ENCODE results near the gene EIF2B2.

Gene EIF2B2

DNA sequence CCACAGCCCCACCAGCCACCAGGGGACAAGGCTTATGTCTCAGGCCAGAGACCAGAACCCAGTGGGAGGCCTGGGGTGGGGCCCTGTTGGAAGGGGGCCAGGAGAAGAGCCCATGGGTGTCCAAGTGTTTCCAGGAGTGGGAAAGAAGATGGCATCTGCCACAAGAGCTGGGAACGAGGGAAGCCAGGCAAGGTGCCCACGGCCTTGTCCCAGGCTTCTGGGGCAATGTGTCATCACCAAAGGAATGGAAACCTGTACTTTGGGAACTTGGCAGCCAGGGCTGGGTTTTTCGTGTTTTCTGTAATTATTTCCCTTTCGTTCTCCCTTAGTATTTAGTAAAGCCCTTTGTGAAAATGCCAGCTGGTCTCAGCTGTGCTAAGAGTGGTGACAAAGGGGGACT lies 42.0 kb upstream of the EIF2B2 start:
- Histone ChIP-seq H4K8ac (ENCODE audit: low read length) (no peak overlapping the region), H3K4me1 (ENCODE audit: control insufficient read depth, insufficient read depth, low read depth, low read length) (peaks cover 4% of the 10 kb centered on the region), H3K4me3 (ENCODE audit: insufficient read depth in 1 of 2, low read depth in 1 of 2, low read length in 2 of 2) (no peak overlapping the region), H3K36me3 (ENCODE audit: control insufficient read depth in 1 of 2, insufficient read depth in 2 of 2, low read depth in 1 of 2, low read length in 2 of 2) (no peaks in the 10 kb centered on the region), H3K4ac (ENCODE audit: low read depth in 1 of 2, low read length in 2 of 2) (no peak overlapping the region), H4K91ac (ENCODE audit: low read length) (no peak overlapping the region), H2AFZ (ENCODE audit: low read depth, low read length) (no peak overlapping the region), H3K18ac (ENCODE audit: low read depth in 1 of 2, low read length in 2 of 2) (no peak overlapping the region), H2BK120ac (ENCODE audit: low read depth, low read length) (no peak overlapping the region), H3K27me3 (ENCODE audit: control insufficient read depth in 1 of 2, insufficient read depth in 1 of 2, low read length in 2 of 2) (peaks cover 0 to 4% of the 10 kb centered on the region in 2 experiments), H3K9ac (ENCODE audit: low read length) (no peak overlapping the region), H2AK5ac (ENCODE audit: low read length, severe bottlenecking) (no peak overlapping the region), H2BK5ac (ENCODE audit: low read depth, low read length, poor library complexity, severe bottlenecking) (no peak overlapping the region), H2BK12ac (ENCODE audit: low read length in 2 of 2) (no peak overlapping the region), H3K23ac (ENCODE audit: low read length in 2 of 2) (no peak overlapping the region), H3K14ac (ENCODE audit: low read length in 2 of 2) (no peak overlapping the region), H3K4me2 (ENCODE audit: low read length, poor library complexity, severe bottlenecking) (no peak overlapping the region), H3K79me1 (replicated peaks; ENCODE audit: low read length, poor library complexity, severe bottlenecking) (no peaks in the 10 kb centered on the region), H3K27ac (ENCODE audit: low read length, poor library complexity, severe bottlenecking) (no peak overlapping the region), H3K9me3 (ENCODE audit: control insufficient read depth, low read length) (no peaks in the 10 kb centered on the region), H2BK15ac (ENCODE audit: low read depth, poor library complexity, severe bottlenecking) (no peak overlapping the region)
- no peak for DNase-seq
- 95% methylated on average over 4 of the region's 4 CpGs for WGBS

DNA sequence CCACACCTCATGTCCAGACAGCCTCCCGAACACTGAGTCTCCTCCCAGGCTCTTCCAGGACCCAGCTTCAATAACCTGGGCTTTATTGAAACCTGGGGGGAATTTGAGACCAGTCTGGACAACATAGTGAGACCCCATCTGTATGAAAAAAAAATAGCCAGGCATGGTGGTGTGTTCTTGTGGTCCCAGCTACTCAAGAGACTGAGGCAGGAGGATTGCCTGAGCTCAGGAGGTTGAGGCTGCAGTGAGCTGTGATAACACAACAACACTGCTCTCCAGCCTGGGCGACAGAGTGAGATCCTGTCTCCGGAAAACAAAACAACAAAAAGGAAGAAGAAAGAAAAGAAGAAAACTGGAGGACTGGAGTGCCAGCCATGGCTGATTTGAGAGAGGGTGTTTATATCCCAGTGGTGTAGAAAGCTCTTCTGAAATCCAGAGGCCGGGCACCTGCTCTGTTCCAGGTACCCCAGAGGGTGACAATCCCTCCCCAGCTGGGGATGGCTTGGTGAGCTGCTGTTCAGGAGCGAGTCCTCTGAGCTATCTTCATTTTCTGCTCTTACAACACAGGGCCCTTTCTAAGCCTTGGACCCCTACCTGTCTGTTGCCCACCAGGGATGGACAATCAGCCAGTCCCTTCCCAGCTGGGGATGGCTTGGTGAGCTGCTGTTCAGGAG lies 41.3 kb upstream of the EIF2B2 start:
- no peak overlapping the region for H3K27ac ChIP-seq (ENCODE audit: low read length, poor library complexity, severe bottlenecking)
- H2BK120ac ChIP-seq (ENCODE audit: low read depth, low read length), result no peak overlapping the region
- no peaks in the 10 kb centered on the region for H3K9me3 ChIP-seq (ENCODE audit: control insufficient read depth, low read length)
- no peaks in the 10 kb centered on the region for H3K79me1 ChIP-seq (replicated peaks; ENCODE audit: low read length, poor library complexity, severe bottlenecking)
- H3K27me3 ChIP-seq (ENCODE audit: control insufficient read depth in 1 of 2, insufficient read depth in 1 of 2, low read length in 2 of 2), result peaks cover 0 to 4% of the 10 kb centered on the region in 2 experiments
- H3K4me3 ChIP-seq (ENCODE audit: insufficient read depth in 1 of 2, low read depth in 1 of 2, low read length in 2 of 2), result no peak overlapping the region
- no peak overlapping the region for H3K23ac ChIP-seq (ENCODE audit: low read length in 2 of 2)
- H3K4me2 ChIP-seq (ENCODE audit: low read length, poor library complexity, severe bottlenecking), result no peak overlapping the region
- H3K36me3 ChIP-seq (ENCODE audit: control insufficient read depth in 1 of 2, insufficient read depth in 2 of 2, low read depth in 1 of 2, low read length in 2 of 2), result no peaks in the 10 kb centered on the region
- DNase-seq, result no peak
- WGBS, result 87% methylated on average over 4 of the region's 5 CpGs
- no peak overlapping the region for H2BK15ac ChIP-seq (ENCODE audit: low read depth, poor library complexity, severe bottlenecking)
- H2BK12ac ChIP-seq (ENCODE audit: low read length in 2 of 2), result no peak overlapping the region
- no peak overlapping the region for H2AFZ ChIP-seq (ENCODE audit: low read depth, low read length)
- no peak overlapping the region for H2AK5ac ChIP-seq (ENCODE audit: low read length, severe bottlenecking)
- H3K9ac ChIP-seq (ENCODE audit: low read length), result no peak overlapping the region
- H2BK5ac ChIP-seq (ENCODE audit: low read depth, low read length, poor library complexity, severe bottlenecking), result no peak overlapping the region
- H4K91ac ChIP-seq (ENCODE audit: low read length), result no peak overlapping the region
- no peak overlapping the region for H3K4ac ChIP-seq (ENCODE audit: low read depth in 1 of 2, low read length in 2 of 2)
- no peaks in the 10 kb centered on the region for H3K4me1 ChIP-seq (ENCODE audit: control insufficient read depth, insufficient read depth, low read depth, low read length)
- H4K8ac ChIP-seq (ENCODE audit: low read length), result no peak overlapping the region
- no peak overlapping the region for H3K18ac ChIP-seq (ENCODE audit: low read depth in 1 of 2, low read length in 2 of 2)
- no peak overlapping the region for H3K14ac ChIP-seq (ENCODE audit: low read length in 2 of 2)

DNA sequence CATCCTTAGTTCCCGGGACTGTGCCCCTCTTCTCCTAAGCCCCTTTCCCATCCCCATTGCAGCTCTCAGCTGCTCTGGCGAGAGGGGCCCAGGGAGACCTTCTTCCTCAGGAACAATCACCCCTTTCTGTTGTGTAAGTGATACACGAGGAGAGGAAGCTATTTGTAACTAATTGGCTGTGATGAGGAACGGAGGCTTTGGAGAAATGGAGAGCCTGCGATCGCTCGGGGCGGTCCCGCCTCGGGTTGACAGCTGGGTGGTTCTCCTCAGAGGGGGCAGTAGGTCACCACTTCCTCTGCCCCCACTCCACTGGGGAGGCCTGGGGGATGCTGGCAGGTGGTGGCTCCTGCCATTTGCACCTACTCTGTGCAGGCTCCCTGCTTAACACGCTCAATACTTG lies 40.7 kb upstream of the EIF2B2 start:
- Histone ChIP-seq H2AK5ac (ENCODE audit: low read length, severe bottlenecking) (no peak overlapping the region), H4K8ac (ENCODE audit: low read length) (no peak overlapping the region), H3K14ac (ENCODE audit: low read length in 2 of 2) (no peak overlapping the region), H2BK12ac (ENCODE audit: low read length in 2 of 2) (no peak overlapping the region), H3K36me3 (ENCODE audit: control insufficient read depth in 1 of 2, insufficient read depth in 2 of 2, low read depth in 1 of 2, low read length in 2 of 2) (no peaks in the 10 kb centered on the region), H2BK15ac (ENCODE audit: low read depth, poor library complexity, severe bottlenecking) (peak overlapping the region; percentile 60), H3K18ac (ENCODE audit: low read depth in 1 of 2, low read length in 2 of 2) (no peak overlapping the region), H3K9me3 (ENCODE audit: control insufficient read depth, low read length) (no peaks in the 10 kb centered on the region), H3K4ac (ENCODE audit: low read depth in 1 of 2, low read length in 2 of 2) (no peak overlapping the region), H3K79me1 (replicated peaks; ENCODE audit: low read length, poor library complexity, severe bottlenecking) (no peaks in the 10 kb centered on the region), H3K27ac (ENCODE audit: low read length, poor library complexity, severe bottlenecking) (no peak overlapping the region), H2AFZ (ENCODE audit: low read depth, low read length) (no peak overlapping the region), H3K23ac (ENCODE audit: low read length in 2 of 2) (no peak overlapping the region), H3K4me2 (ENCODE audit: low read length, poor library complexity, severe bottlenecking) (no peak overlapping the region), H2BK5ac (ENCODE audit: low read depth, low read length, poor library complexity, severe bottlenecking) (no peak overlapping the region), H4K91ac (ENCODE audit: low read length) (no peak overlapping the region), H3K4me3 (ENCODE audit: insufficient read depth in 1 of 2, low read depth in 1 of 2, low read length in 2 of 2) (no peak overlapping the region), H2BK120ac (ENCODE audit: low read depth, low read length) (no peak overlapping the region), H3K27me3 (ENCODE audit: control insufficient read depth in 1 of 2, insufficient read depth in 1 of 2, low read length in 2 of 2) (peaks cover 0 to 4% of the 10 kb centered on the region in 2 experiments), H3K9ac (ENCODE audit: low read length) (no peak overlapping the region), H3K4me1 (ENCODE audit: control insufficient read depth, insufficient read depth, low read depth, low read length) (no peaks in the 10 kb centered on the region)
- no peak for DNase-seq
- 88% methylated on average over 9 of the region's 11 CpGs for WGBS

DNA sequence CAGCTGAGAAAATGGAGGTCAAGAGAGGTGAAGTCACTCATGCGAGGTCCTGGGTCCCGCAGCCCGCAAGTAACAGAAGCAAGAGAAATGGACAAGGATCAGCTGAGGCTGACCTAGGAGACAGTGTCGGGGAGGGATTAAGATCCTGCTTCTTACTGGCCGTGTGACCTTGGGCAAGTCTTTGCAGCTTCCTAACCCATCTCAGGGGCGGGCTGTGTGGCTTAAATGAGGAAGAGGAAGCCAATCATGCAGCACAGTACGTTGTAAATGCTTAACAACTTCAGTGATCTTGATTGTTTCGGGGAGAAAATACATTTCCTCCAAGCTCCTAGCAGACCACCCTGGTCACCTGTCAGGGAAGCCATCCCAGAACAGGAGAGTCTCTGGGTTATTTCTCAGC lies 40.2 kb upstream of the EIF2B2 start:
- Histone ChIP-seq H3K79me1 (replicated peaks; ENCODE audit: low read length, poor library complexity, severe bottlenecking) (no peaks in the 10 kb centered on the region), H2BK120ac (ENCODE audit: low read depth, low read length) (no peak overlapping the region), H3K14ac (ENCODE audit: low read length in 2 of 2) (no peak overlapping the region), H3K18ac (ENCODE audit: low read depth in 1 of 2, low read length in 2 of 2) (no peak overlapping the region), H3K36me3 (ENCODE audit: control insufficient read depth in 1 of 2, insufficient read depth in 2 of 2, low read depth in 1 of 2, low read length in 2 of 2) (no peaks in the 10 kb centered on the region), H2BK15ac (ENCODE audit: low read depth, poor library complexity, severe bottlenecking) (no peak overlapping the region), H3K23ac (ENCODE audit: low read length in 2 of 2) (no peak overlapping the region), H3K27ac (ENCODE audit: low read length, poor library complexity, severe bottlenecking) (no peak overlapping the region), H4K91ac (ENCODE audit: low read length) (no peak overlapping the region), H3K4ac (ENCODE audit: low read depth in 1 of 2, low read length in 2 of 2) (no peak overlapping the region), H2AFZ (ENCODE audit: low read depth, low read length) (no peak overlapping the region), H2BK12ac (ENCODE audit: low read length in 2 of 2) (no peak overlapping the region), H3K9ac (ENCODE audit: low read length) (no peak overlapping the region), H3K27me3 (ENCODE audit: control insufficient read depth in 1 of 2, insufficient read depth in 1 of 2, low read length in 2 of 2) (peaks cover 0 to 4% of the 10 kb centered on the region in 2 experiments), H2AK5ac (ENCODE audit: low read length, severe bottlenecking) (no peak overlapping the region), H3K4me2 (ENCODE audit: low read length, poor library complexity, severe bottlenecking) (no peak overlapping the region), H2BK5ac (ENCODE audit: low read depth, low read length, poor library complexity, severe bottlenecking) (no peak overlapping the region), H4K8ac (ENCODE audit: low read length) (no peak overlapping the region), H3K9me3 (ENCODE audit: control insufficient read depth, low read length) (no peaks in the 10 kb centered on the region), H3K4me1 (ENCODE audit: control insufficient read depth, insufficient read depth, low read depth, low read length) (no peaks in the 10 kb centered on the region), H3K4me3 (ENCODE audit: insufficient read depth in 1 of 2, low read depth in 1 of 2, low read length in 2 of 2) (no peak overlapping the region)
- no peak for DNase-seq
- WGBS, result 93% methylated on average over 8 of the region's 8 CpGs
